GM19438 (cell line): ENCODE results near the gene EN1.

Source experiments
- ATAC-seq: cut with Tn5 transposase; IDR thresholded peaks from one replicate; pipeline ENCODE4 v1.9.1; 2021; ENCODE audit warnings: low read depth; ENCODE audit not compliant: unreplicated experiment

The EN1 gene

DNA sequence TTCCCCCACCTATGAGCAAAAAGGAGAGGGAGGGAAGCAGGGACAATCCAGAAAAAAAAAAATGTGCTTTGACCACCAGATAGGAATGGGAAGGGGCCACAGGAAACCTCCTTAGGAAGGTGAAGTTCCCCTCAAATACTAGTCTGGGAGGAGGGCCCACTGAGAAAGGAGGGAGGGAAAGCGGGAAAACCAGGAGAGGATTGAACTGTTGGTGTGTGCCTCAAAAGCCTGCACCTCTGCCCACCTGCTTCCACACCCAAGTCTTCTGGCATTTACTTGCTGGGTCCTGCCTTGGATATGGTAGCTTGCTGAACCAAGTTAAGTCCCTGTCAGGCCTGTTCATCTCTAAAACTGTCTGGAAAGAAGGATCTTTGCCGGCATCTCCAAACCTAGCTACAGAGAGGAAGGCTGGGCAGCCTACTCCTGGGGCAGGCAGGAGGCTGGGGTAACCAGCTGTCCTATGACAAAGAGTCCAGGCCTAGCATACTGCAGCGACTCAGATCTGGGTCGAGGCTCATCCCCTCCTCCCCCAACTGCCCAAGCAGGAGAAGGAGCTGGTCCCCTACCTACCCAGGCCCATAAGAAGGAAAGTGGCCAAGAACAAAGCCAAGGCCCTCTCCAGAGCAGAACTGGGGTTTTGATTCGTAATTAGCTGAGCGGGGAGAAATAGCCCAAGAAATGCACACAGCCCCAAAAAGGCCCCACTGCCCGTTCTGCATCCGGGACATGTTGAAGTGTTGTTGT, 3.0 kb downstream of the EN1 start:
- ATAC-seq: no peak

- no peak for ATAC-seq
Measured at GRCh38 chr2:118843483-118844132, 3.8 kb downstream of the EN1 start.

- no peak for ATAC-seq
Measured at GRCh38 chr2:118842661-118843482, 4.6 kb downstream of the EN1 start.

DNA sequence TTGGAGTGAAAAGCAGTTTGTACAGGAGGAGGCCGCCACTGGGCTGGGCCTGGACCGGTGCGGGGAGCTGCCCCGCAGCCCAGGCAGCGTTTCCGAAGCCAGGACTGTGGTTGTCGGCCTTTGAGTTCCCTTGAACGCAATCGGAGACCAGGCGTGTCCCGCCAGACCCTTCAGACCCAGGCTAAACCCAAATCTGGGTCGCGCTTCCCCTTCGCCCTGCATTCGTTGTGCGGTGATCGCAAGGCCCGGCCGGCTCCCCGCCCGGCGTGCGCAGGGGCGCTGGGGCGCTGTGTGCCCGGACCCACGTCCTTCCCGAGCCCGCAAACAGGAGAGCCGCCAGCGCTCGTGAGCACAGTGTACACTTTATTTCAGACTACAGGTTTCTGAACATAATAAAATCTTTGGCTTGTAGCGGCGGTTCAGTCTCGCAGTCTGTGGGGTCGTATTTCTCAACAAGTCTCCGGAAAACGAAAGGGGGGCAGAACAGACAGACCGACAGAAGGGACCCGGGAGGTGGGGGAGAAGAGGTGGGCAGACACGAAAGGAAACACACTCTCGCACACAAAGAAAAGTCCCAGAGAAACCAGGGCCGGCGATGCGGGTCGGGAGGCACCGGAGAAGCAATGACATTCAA, 5.5 kb downstream of the EN1 start:
- ATAC-seq: no peak

DNA sequence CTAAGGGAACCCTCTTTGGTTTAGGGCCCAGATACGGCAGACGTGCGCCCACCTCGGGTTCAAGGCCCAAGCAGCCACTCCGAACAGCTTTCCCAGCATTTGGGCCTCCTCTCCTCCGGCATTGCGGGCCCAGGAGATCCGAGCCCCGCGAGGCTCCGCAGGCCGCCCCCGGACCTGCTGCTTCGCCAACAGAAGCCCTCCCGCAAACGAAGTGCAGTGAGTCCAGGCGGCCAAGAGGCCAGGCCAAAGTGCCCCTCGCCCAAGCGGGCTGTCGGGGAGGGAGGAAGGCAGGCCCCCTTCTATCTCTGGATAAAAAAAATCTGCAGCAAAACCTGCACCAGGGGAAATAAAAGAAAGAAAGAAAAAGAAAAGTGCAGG, 6.0 kb downstream of the EN1 start:
- no peak for ATAC-seq

DNA sequence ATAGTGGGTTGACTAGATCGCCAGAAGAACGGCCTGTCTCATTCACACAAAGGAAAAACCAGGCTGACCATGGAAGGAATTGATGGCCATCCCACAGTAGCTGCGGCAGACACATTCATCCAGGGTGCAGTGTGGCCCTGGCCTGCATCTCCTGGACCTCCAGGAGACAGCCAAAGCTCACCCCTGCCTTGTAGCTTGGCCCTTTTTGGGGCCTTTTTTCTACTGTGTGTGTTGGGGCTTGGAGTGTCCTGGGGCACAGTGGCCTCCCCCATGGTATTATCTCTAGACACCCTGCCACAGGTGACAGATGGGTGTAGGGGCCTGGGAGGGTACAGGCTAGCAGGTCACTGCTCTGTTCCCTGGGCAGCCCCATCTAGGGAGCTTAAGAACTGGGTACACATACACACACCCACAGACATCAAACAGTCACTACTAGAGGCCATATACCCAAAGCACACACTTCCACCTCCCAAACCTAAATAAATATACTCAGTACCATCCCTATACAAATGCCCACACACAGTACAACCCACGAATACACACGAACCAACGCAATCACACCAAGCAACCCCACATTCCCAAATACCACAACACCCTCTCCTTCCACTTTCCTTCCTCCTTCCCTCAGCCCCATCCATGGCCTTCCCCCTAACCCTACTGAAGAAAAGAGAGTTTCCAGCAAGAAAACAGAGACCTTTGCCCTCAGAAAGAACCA, 8.6 kb downstream of the EN1 start:
- ATAC-seq: no peak

DNA sequence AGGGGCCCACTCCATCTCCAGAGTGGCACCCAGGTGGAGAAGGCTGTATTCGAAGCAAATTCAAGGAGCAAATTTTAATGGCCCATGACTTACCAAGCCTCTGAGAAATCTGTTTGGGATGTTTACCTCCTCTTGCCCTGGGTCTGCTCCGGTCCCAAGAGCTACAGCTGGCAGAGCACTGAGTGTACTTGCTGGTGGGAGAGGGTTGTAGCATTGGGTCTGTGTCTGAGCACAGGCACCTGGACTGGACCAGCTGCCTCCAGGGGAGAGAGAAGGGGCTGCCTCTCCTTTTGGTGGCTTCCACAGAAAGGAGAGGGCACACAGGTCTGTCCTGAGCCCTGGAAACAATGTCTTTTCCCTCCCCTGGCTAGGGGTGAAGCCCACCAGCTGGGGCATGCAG, 9.8 kb downstream of the EN1 start:
- ATAC-seq: no peak

DNA sequence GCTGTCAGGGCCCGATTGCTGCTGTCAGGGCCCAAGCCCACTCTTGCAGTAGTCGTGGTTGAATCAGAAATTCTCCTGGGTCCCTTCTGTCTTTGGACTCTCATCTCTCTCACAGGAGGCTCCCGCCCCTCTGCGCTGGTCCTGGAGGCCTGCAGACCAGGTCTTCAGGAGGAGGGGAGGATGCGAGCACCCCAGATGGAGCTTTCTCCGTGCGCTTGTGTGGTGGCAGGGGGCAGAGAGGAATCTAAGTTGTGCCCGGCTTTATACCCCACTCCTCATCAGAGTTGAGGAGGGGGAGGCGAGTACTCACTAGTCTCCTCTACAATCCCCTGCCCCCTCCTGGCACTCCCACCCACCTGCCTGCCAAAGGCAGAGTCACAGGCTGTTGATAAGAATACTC, 10.4 kb downstream of the EN1 start:
- no peak for ATAC-seq

GRCh38 chr2:118836411-118836930, 11.0 kb downstream of the EN1 start:
- ATAC-seq: no peak

DNA sequence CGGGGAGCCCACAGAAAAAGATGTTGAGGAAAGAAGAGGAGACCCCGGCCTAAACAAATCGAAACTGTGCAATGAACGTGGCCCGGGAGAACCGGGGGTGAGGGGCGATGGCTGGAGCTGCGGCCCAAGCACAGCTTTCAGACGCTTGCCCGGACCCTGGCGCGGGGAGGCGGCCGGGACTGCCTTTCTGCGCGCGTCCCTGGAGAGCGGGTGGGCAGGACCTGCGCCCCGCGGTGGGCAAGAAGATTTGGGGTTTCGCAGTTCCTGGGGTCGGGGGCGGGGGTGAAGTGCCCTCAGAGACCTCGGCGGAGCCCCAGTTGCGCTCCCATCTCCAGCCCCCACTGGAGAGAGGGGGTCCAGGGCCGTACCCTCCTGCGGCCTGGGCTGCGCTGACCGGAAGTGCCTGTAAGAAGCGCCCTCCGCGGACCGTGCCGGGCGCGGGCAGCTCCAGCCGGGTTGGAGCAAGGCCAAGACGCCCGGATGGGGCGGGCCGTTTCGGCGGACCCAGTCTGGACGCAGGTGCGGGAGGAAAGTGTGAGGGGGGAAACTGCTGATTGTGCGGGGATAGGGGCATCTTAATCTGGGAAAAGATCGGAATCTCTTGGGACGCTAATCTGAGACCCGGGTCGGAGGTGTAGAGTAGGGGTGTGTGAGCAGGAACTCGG, 11.6 kb downstream of the EN1 start:
- ATAC-seq: no peak

- no peak for ATAC-seq
Measured at GRCh38 chr2:118834901-118835745, 12.3 kb downstream of the EN1 start.

DNA sequence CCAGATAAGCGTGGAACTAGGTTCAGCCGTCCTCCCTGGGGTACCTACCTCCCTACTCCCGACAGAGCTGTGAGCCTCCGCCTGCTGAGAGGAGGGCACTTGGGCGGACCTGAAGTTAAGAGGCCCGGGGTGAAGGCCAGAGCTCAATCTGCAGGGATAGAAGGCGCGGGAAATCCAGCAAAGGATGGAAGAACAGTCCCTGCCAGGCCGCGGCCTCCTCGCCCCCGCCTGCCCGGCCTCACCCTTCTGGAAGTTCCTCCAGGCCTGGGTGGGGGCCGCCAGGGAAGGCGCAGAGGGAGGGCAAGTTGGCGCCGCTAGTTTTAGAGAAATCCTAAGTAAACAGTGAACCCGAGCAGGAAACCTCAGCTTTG, 13.0 kb downstream of the EN1 start:
- ATAC-seq: no peak

DNA sequence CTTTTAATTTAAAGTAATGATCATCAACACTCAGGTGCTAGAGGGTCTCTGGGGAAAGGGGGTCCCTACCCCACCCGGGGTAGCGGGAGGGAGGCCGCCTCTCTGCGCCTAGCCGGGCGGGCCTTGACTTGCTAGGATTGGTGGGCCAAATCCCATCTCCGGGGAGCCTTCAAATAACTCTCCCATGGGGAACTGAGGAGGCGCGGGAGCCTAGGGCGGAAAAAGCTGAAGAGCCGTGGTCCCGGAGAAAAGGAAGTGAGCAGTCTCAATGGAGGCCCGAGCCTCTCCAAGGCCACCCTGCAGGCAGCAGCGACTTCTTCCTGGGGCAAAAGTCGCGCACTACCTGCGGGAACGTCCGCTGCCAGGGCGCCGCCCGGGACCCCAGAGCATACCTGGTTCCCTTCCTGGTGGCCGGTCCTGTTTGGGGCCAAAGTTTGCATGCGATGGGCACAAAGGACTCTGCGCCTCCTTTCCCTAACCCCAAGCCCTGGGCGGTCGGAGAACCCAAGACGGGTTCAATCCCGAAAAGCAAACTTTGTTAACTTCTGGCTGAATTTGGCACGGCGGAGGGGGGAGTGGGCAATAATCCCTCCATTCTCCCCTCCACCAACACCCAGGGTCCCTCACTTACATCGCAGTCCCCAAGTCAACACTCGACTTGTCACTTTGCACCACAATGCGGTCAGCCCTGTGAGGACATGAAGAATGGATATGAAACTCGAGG, 13.6 kb downstream of the EN1 start:
- ATAC-seq: no peak

- ATAC-seq: no peak
Measured at GRCh38 chr2:118832791-118833715, 14.4 kb downstream of the EN1 start.

DNA sequence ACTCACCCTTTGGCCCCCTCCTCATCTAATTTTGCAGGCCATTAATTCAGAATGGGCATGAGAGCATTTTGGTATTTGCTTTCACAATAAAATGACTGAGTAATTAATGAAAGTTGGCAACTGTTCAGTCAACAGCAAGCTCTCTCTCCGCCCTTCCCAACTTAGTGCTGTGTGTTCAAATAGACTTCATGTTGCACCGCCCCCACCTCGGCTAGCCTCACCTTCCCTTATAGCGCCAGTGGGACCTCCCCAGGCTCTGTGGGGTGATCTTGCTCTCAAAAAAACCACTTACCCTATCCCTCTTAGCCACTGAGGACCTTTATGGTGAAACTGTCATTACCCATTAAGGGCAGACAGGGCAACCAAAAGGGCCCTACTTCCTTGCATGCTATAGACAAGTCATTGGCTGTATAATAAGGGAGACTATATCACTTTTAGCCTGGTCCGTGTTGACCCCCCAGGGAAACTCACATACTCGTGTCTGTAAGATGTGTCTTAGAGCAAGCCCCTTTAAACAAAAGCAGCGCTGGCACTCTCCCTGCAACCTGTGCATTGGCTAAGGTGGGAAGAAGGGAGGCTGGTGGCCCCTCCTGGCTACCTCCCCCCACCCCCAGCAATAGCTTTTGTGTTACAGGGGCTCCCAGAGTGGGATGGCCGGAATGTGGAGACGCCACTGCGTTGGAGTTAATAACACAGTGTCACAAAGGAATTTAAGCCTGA, 15.2 kb downstream of the EN1 start:
- ATAC-seq: no peak

DNA sequence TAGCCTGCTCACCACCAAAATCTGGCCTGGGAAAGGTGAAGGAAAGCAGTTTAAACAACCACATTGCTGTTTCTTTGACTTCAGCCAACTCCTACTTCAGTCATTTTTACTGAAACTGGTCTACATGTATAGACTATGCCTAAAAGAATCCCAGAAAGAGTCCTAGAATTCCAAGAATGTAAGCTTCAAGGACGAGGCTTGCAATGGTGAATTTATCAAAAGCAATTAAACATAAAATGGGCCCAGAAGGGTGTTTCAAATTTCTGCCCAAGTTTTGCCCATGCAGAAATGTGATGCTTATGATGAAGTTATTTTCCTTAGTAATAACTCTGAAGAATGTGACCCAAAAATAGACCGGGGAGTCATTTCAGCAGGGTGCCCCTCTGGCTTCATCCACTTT, 16.6 kb downstream of the EN1 start:
- no peak for ATAC-seq

GRCh38 chr2:118830118-118830517, 17.3 kb downstream of the EN1 start:
- ATAC-seq: no peak
